Left renal cortex interstitium (tissue), 4 donors: ENCODE results near the gene EXOC3L4. TPM values are rescaled to one million over a fixed set of nuclear protein-coding genes. Genes with fewer than 3 reads are reported as not detected.

Source experiments
- DNase-seq, 4 donors: peaks; one replicate each; pipeline ENCODE4 v3.0.0-alpha.2; 2013; ENCODE audit warnings: low read depth in 4 of 4, low spot score in 2 of 4, missing footprints in 1 of 4
- polyA plus RNA-seq, 4 donors: library from polyadenylated mRNA; unstranded; fragments of 120-200 nt; gene quantifications; one replicate each; pipeline ENCODE4 v1.2.1, GENCODE V29; 2013; ENCODE audit not compliant: insufficient read length in 4 of 4

Gene EXOC3L4
- polyA plus RNA-seq, 4 donors, result 2.5 to 5.8 (median 3.9) TPM

DNA sequence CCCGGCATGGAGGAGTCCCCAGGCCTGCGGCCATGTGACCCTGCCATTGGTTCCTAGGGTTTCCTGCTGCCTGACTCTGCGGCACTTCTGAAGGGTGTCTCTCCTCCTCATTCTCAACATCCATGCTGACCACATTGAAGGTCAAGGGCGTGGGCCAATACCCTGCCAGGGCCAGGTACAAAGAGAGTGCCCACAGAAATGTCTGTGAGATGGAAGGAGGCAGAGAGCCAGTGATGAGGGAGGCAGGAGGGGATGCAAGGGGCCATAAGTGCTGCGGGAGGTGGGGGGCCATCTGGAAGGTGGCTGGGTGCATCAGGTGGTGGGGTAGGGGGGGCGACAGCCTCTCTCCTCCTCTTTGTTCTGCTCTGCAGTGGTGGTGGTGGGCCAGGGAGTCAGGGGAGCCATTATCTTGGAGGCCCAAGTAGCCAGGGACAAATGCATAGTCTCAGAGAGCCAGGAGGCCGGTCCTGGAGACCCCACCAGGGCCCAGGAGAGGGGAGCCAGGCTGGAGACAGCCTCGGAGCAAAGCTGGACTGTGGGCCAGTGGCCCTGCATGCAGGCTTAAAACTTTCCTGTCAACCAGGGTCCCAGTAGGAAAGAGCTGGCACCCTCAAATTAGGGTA is 24.2 kb upstream of the EXOC3L4 start:
- DNase-seq, result no peak

DNA sequence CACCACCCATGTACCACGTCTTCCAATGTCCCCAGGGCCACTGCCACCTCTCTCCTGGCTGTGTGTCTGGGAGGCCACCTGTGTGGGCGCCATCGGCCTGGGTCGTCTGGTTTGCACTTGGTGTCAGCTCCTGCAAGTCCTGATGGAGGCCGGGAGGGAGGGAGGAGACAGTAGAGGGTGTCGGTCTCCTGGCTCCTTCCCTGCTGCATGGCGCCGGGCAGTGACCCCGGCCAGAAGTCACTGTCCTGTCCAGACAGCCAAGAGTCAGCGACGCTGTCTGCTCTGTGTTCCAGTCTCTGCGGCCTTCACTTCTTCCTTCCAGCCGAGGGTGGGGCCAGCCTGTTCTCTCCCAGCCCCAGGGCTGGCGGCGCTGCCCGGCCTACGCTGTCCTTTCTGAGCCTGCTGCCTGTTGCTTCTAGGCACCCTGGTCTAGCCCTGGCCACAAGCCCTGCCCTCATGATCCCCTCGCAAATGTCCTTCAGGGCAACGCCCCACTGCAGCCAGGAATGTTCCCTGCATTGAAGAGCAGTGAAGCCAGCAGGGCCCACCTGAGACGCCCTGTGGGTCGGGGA is 23.5 kb upstream of the EXOC3L4 start:
- no peak for DNase-seq

DNA sequence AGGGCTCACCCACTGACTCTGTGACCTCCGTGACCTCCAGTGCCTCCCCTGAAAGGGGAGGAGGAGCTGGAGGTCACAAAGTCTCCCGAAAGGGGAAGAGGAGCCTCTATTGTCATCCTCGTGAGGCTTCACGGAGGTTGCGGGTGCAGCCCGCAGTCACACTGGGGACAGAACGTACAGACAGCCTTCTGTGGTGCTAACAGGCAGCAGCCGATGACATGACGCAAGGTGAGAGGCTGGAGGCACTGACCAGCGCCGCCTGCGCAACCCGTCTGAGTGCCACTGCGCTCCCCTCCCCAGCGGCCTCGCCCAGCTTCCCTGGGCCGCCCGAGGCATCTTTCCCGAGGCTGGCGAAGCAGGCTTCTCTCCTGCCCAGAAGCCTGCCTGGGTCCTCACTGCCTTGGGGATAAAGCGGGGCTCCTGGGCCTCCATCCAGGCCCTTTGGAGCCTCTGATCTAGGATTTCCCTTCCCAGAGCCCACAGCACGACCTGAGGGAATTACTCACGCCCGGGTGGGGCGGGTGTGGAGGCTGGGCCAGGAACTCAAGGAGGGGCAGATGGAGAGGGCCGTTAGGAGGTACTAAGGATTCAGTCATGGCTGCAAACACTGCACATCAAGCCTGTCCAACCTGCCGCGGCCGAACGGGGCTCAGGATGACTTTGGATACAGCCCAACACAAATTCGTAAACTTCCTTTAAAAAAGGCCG is 22.8 kb upstream of the EXOC3L4 start:
- no peak for DNase-seq

DNA sequence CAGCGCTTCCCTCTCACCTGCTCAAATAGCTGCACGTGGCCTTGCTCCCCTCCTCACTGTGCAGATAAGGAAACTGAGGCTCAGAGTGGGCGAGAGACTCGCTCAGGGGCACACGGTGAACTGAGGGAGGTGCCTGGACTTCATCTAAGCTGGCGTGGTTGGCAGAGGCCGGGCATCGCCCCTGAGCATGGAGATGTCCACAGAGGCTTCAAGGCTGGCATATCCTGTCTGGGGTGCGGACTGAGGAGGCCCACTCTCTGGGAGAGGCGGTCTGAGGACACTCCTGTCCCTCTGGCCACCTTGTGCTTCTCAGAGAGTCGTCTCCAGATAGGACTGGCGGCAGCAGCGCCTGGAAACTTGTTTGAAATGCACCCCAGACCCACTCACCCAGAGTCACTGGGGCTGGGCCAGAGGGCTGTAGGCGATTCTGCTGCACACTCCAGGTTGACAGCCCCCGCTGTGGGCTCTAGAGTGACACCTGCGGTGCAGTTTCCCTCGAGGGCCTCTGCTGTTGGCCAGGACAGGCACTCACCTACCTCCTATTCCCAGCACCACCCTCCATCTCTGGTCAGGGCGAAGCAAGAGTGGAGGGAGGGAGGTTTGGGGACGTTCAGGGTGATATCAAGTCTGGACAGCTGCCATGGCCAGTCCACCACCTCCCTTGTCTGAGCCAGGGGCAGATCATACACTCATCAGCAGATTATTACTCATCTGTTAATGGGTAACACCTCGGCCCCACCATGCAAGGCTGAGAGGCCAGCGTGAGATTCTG is 21.7 kb upstream of the EXOC3L4 start:
- DNase-seq, result no peak

DNA sequence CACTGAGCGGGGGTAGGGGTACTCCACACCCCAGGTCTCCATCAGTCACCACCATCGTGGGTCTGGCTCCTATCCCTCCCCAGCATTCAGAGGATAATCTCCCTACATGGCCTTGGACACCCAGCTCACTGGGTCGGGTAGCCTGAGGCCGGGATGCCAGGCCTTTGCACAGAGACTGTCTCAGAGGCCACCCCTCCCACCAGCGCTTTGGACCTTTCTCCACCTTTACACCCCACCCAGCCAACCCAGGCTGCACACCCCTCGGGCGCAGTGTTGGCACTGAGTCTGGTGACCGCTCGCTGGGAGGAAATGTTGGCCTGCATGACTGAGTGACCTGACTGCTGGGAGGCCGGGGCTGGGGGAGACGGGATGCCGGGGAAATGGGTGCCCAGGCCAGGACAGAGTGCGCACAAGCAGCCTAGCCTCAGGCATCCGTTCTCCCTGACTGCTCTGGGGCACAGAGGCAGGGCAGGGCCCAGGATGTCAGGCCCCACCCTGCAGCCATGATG is 21.1 kb upstream of the EXOC3L4 start:
- DNase-seq, result no peak

DNA sequence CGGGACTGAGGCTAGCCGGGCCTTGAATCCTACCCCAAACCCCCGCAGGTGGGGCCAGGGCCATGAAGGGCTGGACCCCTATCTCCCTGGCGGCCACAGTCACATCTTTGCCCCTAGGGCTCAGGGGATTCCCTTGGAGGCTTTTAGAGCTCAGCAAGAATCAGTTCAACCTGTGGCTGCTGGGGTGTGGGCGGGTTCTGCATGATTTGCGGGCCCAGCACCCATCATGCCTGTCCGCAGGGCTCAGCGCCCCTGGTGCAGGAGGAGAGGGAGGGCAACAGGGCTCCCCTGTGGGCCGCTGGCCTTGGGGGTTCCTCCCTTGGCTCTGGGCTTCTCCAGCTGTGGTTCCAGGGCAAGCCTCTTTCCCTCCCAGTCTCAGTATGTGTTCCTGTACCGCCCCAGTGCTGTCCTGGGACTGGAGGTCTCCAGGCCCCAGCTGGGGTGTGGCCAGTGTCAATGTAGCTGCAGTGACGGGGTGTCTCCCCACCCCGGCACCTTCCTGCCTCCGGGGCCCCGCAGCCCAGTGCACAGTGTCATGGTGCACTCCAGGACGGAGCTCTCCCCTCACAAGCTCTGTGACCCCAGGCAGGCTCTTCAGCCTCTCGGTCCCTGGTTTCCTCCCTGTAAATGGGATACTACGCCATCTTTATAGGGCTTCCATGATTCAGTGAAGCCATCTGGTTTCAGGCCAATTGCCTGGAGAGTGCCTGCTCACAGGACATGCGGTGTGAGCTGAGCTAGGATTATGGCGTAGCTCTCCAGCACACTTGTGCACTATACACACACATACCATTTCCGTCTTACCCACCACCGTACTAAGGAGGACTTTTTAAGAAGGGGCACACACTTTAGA is 20.4 kb upstream of the EXOC3L4 start:
- no peak for DNase-seq

DNA sequence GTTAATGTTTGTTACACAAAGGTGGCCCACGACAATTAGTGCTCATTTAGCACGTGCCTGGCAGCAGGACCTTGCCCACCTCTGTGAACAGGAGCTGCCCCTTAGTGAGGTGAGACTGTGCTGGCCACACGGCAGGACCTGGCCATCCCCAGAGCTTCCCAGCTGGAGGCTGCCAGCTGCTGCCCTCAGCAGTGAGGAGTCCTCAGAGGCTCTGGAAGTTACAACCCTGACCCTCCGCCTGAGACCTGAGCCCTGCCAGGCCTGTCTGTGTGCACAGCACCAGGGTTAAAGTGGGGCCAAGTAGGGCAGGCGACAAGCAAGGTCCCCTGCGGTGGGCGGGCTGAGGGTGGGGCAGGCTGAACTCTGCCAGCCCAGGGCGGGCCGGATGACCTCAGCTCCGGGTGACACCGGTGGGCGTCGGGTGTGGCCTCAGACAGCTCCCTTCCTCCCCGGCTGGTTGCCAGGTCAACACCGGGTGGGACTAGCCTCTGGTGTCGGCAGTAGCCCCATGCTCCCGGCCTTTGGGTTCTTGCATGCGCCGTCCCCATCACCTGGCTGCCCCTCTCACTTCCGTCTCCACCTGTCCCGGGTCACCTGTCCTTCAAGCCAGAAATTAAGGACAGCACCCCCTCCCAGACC is 19.7 kb upstream of the EXOC3L4 start:
- no peak for DNase-seq

DNA sequence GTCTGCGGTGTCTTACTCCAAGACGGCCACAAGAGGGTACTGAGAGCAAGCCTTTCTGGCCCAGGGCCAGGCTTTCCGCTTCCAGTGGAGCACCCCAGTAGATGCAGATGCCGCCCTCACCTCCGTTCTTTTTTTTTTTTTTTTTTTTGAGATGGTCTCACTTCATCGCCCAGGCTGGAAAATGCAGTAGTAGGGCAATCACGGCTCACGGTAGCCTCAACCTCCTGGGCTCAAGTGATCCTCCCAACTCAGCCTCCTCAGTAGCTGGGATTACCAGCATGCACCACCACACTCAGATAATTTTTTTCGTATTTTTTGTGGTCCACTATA is 16.1 kb upstream of the EXOC3L4 start:
- DNase-seq, result peak in 1 of 4 donors; percentile 75

DNA sequence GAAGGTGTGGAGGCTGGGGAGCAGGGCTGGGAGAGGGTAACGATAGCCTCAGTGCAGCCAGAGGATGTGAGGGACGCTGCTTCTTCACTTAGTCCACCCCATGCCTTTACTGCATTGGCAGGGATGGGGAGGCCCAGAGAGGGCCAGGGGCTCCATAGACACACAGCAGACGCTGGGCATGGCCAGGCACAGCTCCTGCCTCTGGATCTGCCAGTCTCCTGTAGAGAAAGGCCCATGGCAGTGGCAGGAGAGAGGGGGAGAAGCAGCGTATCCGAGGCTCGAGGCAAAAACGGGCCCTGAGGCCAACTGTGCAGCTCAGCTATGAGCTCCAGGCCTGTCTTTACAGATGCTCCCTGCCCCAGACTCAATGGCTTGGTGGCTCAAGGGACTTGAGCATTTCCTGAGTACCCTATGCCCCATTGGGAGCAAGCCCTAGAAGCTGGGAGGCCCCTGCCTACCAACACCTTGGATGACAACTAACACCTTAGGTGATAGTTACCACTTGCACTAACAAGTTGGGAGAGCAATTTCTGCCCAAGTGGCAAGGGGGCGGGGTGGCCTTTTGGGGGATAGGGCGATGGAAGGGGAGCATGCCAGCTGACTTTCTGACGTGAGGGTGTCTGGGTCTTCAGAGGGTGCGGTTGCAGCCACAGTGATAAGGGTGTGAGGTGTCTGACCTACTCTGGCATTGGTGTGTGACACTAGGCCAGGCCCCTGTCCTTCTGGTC is 15.5 kb upstream of the EXOC3L4 start:
- no peak for DNase-seq

DNA sequence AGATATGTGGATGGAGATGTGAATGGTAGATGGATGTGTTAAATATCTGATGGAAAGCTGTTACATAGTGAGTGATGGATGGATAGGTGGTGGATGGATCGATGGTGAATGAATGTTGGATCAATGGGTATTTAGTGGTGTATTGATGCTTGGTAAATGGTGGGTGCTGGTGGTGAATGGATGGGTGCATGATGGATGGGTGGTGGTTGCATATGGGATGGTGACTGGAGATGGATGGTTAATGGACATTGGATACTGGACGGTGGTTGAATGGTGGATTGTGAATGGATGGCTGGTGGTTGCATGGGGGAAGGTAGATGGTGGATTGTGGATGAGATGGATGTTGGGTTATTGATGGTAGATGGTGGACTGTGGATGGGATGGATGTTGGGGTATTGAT is 12.6 kb upstream of the EXOC3L4 start:
- no peak for DNase-seq

DNA sequence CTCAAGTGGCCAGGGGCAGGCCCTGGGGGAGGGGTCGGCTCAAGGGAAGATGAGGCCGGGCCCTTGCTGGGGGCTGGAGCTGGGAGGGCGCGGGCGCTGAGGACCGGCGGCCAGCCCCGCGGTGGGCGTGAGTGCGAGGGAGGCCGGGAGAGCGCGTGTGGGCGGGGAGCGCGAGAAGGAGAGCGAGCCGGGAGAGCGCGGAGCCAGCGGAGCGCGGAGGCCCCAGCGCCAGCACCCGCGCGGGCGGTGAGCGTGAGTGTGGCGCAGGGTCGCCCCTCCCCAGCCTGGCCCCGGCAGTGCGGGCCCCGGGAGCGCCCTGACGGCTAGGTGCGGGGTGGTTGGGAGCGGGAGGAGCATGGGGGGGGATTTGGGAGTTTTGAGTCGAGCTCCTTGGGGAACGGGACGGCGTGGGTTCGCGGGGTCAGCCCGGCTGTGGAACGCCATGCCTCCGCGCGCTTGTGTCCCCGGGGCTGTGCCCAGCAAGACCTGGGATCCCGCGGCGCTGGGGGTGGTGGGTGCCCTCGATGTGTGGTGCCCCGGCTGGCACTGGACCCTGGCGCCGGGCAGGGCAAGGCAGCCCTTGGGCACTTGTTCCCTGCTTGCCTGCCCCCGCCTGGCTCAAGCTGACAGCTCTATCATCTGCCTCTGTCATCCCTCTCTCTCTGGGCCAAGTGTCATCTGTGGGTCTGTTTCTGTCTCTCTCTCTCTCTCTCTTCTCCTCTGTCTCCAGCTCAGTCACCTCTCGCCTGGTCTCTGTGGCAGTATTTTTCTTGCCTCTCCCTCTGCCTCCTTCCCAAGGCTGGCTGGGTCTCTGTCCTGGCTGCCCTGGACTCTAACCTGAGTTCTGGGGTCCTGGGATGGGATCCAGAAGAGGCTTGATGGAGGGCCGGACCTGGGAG is 10.3 kb upstream of the EXOC3L4 start, which contains the start of gene LBHD2:
Gene LBHD2 (plus strand): TSS at position 190 of the 899 bp plus-strand sequence. CDS start 1,803 bp downstream, outside the sequence.
- no peak for DNase-seq

DNA sequence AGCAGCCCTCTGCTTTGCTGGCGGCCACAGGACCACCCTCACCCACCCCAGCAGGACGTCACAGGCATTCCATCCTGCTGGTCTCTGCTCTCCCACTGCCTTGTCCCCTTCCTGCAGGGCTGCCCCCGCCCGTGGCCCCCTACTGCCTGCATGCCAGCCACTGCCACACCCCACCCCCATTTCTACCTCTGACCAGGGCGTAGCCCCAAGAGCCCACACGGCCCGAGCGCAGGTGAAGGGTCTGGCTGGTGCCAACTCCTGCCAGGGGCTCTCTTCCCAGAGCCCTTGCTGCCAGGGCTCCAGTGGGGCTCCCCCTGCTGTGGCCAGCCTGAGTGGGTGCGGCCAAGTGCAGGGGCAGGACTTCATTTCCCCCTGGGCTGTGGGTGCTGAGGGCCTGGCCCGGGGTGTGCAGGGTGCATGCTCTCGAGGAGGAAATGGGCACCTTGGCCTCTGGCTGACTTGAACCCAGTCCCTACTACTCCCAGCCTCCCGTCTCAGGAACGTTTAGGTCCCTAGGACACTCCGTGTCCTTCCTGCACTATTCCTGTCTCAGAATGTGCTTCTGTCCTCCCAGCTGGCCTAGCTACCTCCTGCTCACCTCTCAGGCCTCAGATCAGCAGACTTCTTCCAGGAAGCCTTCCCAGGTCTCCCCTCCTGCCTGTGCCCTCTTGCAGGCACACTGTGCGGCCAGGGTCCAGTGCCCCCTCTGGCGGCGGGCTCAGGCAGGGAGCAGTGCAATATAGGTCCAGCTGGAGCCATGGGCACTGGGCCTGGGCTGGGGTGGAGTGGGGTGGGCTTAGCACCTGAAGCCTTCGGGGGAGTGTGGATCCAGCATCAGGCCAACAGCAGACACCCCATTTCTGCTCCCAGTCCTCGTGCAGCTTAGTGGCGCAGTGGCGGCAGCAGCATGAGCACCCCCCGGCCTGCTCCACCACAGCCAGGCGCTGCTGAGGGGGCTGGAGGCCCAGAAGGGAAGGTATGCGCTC is 9.1 kb upstream of the EXOC3L4 start:
- DNase-seq, result no peak

DNA sequence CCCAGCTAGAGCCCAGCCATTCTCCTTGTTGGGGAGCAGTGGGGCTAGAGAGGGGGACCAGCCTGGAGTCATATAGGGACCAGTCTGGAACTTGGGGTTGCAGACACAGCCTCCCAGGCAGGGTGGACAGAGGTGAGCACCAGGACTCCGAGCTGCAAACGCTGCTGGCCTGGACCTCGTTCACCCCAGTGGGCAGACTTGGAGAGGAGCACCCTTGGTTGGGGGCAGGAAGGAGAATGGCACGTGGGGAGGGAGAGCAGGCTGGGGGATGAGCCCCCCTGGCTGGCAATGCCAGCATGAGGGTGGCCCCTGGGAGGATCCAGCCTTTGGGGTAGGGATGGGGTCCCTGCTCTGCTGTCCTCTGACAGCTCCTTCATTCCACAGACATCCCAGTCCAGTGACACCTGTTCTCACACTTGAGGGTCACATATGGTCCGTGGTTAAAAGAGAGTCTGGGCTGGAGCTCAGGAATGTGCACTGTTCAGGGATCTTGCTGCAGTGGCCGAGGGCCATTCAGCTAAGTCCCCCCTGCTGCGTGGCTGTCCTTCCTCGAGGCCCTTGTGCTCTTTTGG is 7.7 kb upstream of the EXOC3L4 start:
- no peak for DNase-seq

DNA sequence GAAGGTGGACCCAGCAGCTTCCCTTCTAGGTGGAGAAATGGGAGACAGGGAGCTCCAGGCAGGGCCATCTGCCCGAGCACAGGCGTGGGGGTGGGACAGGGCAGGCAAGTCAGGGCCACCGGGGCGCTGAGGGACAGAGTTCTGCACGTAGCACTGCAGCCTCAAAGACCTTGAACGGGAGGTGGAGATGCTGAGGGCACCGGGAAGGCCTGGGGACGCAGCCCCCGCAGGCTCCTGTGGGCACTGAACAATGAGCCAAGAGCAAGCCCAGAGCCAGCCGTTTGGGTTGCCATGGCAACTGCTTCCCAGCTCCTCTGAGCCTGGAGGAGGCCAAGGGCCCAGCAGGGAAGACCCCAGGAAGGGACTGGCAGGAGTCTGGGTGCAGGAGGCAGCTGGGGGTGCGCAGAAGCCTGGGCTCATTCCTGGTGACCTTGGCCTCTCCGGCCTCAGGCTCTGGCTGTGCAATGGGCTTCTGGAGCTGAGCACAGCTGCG is 7.1 kb upstream of the EXOC3L4 start:
- DNase-seq, result no peak

DNA sequence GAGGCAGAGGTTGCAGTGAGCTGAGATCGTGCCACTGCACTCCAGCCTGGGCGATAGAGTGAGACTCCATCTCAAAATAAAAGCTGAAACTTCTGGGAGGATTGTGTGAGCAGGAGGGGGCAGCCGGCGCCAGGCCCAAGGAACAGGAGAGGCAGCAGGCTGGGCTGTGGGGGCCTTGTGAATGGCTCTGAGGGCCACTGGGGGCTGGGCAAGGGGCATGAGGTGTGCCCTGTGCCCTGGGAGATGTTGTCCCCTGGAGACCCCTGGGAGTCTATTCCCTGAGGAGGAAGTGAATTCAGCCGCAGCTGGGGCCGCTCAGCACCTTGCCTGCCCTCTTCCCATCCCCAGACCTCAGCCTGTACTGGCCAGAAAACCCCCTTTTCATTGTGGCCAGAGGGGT is 5.6 kb upstream of the EXOC3L4 start:
- DNase-seq, result no peak
